DMS53 (cell line): Measurements from ENCODE around the gene CLIP2.
"Not testable (repeated sequence)": the region's sequence is repeated elsewhere in the genome, so short reads cannot be mapped to it uniquely, and the experiment has no call there.

Experiments
- DNase-seq: peaks from one replicate; lab custom pipeline; 2025; lab: John Stamatoyannopoulos, UW

CLIP2 gene

DNA sequence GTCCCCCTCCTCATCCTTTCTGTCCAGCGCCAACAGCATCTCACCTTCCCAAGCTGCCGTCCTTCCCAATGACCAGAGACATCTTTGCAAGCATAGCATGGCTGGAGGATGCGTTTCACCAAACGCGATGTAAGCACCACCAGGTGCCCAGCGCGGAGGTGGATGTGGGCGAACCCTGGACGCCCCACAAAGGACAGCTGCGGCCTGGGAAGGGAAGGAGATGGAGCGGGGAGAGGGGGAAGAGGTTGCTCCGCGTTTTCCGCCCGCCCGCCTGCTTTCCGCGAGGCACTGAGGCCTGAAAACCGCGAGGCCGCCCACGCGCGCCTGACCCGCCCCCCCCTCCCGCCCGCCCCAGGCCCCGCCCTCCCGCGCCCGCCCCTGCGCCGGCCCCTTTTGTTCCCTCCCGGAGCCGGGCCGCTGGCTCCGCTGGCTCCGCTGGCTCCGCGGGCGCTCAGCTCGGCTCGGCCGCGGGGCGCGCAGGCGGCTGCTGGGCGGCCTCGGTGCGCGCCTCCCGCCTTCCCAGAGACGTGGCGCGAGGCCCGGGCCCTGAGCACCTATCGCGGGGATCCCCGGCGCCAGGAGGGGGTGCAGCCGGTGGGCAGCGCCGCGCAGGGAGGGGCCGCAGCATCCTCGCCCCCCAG lies at the start of gene CLIP2:
Gene CLIP2 (plus strand): TSS at position 390 of the 641 bp plus-strand sequence. CDS start 28,140 bp downstream, outside the sequence.
- peak; percentile 95 for DNase-seq

DNA sequence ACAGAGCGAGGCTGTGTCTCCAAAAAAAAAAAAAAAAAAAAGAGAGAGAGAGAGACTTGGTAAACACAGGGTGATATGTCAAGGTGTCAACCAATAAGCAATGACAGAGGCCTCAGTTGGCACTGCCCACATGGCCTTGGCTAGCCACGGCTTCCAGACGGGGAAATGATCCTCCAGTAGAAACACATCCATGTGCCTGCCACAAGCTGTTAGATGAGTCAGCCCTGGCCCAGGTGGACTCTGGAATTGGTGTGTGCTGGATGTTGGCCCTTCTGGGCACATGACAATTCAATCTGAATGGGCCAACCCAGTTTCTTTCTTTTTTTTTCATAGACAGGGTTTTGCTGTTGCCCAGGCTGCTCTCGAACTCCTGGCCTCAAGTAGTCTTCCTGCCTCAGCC lies 48.7 kb upstream of the CLIP2 start:
- no peak for DNase-seq

DNA sequence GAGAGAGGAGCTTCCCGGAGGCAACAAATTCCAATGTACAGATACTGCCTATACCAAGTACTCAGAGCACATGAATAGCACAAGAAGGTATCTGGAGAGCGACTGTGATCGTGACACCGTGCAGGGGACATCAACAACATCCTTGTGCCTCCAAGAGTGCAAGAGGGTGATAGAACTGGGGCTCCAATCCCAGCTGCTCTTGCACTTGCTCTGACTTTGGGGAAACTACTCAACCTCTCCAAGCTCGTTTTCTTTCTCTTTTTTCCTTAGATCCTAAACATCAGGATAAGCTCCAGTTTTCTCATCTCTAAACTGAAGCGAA lies 47.1 kb upstream of the CLIP2 start:
- DNase-seq, result no peak

DNA sequence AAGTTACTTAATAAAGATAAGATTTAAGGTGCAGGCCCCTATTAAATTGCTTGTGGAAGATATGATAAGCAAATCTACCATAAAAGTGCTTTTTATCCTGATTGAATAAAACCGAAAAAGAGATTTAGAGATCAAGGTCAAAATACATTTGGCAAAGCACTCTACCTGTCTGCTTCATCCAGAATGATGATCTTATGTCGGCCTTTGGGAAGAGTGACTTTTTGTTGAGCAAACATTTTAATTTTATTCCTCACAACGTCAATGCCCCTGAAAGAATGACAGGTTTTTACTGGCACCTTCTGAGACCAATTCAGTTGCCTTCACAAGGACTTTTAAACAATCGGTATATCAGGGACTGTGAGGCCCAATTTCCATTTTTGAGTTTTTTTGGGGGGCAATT lies 42.7 kb upstream of the CLIP2 start:
- DNase-seq, result no peak

DNA sequence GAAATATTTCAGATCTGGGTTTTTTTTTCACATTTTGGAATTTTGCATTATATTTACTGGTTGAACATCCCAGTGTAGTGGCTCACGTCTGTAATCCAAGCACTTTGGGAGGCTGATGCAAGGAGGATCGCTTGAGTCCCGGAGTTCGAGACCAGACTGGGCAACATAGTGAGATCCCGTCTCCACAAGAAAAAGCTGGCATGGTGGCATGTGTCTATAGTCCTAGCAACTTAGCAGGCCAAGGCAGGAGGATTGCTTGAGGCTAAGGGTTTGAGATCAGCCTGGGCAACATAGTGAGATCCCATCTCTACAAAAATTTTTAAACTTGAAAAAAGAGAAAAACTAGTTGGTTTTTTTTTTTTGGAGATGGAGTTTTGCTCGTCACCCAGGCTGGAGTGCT lies 41.1 kb upstream of the CLIP2 start:
- no peak for DNase-seq

DNA sequence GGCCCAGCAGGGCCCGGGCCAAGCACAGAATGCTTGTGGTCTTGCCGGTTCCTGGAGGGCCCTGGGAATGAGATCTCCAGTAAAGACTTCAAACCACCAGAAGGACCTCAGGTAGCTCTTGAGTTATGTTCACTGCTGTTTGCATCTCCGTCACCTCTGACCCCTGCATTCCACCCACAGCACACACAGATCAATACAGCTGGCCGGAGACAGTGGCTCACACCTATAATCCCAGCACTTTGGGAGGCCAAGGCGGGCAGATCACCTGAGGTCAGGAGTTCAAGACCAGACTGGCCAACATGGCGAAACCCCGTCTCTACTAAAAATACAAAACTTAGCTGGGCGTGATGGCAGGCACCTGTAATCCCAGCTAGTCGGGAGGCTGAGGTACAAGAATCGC lies 40.1 kb upstream of the CLIP2 start:
- not testable (repeated sequence) for DNase-seq

DNA sequence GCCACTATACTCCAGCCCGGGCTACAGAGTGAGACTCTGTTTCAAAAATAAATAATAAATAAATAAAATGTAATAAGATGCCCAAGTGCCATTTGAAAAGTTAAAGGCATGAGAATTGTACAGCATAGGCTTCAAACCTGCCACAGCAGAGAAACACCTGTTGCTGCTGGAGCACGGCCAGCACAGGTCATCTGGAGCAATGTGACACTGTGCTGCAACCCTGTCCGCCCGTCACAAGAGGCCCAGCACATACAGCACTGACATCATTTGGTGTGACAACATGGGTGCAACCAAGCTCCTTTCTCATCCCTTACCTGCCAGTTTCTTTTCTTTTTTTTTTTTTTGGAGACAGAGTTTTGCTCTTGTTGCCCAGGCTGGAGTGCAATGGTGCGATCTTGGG lies 36.3 kb upstream of the CLIP2 start:
- peak; percentile 90 for DNase-seq

DNA sequence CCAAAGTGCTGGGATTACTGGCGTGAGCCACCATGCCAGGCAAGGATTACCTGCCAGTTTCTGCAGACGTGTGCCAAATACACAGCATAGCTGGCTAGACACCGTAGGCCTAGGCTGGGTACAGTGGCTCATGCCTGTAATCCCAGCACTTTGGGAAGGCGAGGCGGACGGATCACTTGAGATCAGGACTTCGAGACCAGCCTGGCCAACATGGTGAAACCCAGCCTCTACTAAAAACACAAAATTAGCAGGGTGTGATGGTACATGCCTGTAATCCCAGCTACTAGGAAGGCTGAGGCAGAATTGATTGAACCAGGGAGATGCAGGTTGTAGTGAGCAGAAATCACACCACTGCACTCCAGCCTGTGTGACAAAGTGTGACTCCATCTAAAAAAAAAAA lies 35.9 kb upstream of the CLIP2 start:
- peak; percentile 53 for DNase-seq

DNA sequence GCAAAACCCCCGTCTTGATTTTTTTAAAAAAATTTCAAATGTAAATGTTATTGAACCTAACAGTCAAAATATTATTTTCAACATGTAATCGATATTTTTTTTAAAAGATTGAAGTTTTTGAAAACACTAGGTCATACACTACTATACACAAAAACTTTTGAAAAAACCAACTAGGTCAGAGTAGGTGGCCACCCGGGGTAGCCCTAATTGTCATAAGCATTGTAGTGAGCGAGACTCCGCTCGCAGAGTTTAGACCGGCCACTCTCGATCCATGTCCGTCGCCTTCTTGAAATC lies 35.4 kb upstream of the CLIP2 start:
- peak; percentile 66 for DNase-seq

DNA sequence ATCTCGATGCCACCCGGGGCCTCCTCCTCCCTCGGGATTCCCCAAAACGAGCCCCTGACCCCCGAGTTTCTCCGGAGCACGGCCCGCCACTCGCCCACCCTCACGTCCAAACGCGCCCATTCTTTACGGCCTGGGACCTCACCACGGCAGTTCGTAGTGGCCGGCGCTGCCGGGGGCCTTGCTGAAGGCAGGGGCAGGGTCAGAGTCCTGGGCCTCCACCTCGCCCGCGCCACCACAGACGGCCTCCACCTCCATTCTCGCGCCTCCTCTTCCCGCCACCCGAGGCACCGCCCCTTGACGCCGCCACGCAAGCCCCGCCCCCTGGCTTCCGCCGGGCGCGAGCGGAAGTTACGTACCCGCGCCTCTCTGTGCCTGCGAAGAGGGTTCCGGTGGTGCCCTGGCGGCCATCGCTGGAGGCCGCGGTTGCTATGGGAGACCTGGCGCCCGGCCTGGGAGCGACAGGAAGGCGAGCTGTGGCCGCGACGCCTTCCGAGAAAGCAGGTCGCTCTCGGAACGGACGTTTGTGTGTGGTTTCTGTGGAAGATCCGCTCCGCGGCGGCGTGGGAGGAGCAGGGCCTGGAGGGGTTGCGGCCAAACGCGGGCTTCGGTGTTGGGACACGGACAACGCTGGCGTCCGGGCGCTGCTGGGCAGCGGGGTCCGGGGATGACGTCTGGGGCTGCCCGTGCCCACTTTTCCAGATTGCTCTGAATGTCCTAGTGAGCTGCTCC lies 34.9 kb upstream of the CLIP2 start, which contains the start of gene RFC2:
Gene RFC2 (minus strand): TSS at position 271 of the 729 bp plus-strand sequence. CDS start 16 bp downstream, at position 255.
- peak; percentile 99 for DNase-seq

DNA sequence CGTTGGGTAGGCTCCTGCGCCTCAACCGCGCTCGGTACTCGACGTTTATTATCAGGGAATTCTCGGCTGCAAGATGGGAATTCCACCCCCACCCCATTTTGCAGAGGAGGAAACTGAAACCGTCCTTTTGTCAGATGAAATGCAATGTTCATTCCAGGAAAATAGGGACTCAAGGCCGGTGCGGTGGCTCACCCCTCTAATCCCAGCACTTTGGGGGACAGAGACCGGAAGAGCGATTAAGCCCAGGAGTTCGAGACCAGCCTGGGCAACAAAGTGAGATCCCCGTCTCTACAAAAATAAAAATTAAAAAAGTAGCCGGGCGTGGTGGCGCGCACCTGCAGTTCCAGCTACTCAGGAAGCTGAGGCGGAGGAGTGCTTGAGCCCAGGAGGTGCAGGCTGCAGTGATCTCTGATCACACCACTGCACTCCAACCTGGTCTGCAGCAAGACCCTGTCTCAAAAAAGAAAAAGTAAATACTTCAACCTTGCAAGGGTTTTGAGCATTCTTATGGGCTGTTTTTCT lies 34.3 kb upstream of the CLIP2 start:
- DNase-seq, result peak; percentile 70

DNA sequence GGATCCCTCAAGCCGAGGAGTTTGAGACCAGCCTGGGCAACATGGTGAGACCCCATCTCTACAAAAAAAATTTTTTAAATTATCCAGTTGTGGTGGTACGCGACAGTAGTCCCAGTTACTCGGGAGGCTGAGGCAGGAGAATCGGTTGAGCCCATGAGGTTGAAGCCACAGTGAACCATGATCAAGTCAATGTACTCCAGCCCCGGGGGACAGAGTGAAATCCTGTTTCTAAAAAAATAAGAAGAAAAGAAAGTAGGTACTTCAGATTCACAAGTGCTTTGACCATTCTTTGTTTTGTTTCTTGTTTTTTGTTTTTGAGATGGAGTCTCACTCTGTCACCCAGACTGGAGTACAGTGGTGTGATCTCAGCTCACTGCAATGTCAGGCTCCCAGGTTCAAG lies 33.7 kb upstream of the CLIP2 start:
- not testable (repeated sequence) for DNase-seq

DNA sequence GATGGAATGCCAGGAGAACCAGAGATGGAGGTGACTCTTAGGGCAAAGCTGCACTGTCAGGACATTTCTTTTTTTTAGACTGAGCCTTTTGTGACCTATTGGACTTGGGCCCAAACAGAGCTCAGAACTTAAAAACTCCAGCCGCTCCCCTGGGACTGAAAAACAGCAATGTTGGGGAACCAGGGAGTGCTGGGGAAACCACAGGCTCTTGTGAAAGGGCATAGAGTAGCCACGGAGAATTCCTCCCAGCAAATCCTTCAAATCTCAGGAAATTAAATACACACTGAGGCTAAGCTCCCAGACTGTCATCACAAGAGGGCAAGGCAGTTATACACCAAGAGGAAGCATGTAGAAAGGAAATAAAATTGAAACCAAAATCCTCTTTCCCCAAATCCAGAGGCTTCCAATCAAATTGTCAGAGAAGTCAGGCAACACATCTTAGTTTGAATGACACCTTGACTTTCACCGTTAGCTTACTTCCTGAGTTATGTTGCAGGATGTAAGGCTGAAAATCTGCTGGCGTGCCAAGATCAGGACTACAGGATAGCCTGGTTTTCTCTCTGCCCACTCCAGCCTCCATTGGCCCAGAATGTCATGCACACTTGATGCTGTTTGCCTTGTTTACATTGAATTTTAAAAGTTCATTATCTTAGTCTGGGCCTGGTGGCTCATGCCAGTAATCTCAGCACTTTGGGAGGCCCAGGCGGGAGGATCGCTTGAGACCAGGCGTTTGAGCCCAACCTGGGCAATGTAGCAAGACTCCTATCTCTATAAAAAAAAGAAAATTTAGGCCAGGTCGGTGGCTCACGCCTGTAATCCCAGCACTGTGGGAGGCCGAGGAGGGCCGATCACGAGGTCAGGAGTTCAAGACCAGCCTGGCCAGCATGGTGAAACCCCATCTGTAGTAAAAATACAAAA lies 32.5 kb upstream of the CLIP2 start:
- DNase-seq, result no peak

DNA sequence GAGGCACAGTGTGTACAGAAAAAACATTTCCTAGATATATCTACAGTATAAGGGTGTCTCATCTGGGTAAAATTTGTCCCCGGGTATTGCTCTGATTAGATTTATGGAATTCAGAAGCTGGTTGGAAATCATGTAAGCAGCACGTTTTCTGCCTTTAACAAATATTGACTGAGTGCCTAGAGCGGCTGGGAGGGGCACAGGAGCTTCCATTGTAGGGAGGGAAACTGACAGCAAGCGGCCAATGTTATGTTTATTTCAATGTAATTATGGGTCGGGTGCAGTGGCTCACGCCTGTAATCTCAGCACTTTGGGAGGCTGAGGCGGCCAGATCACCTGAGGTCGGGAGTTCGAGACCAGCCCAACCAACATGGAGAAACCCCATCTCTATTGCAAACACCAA lies 30.6 kb upstream of the CLIP2 start:
- peak; percentile 50 for DNase-seq

DNA sequence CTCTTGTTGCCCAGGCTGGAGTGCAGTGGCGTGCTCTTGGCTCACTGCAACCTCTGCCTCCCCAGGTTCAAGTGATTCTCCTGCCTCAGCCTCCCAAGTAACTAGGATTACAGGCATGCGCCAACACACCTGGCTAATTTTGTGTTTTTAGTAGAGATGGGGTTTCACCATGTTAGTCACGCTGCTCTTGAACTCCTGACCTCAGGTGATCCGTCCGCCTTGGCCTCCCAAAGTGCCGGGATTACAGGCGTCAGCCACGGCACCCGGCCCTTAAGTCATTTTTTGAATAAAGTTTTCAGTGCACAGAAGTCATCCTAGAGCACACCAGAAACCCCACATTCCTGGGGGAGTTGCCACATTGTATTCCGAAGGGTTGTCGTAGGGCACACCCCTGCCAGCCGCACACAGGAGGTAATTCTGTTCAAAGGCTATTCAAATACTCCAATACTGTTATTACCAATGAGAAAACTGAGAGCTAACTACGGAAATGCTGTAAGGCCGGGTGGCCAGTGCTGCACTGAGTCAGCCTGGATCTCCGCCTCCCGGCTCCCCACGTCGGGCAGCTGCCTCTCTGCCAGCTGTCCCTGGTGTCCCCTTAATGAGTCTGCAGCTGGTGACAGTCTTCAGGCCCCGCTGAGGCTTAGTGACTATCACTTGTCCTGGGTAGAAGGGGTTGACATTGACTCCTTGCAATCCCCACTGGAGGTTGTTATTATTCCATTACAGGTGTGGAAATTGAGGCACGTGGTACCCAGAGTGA lies 26.4 kb upstream of the CLIP2 start:
- peak; percentile 59 for DNase-seq

DNA sequence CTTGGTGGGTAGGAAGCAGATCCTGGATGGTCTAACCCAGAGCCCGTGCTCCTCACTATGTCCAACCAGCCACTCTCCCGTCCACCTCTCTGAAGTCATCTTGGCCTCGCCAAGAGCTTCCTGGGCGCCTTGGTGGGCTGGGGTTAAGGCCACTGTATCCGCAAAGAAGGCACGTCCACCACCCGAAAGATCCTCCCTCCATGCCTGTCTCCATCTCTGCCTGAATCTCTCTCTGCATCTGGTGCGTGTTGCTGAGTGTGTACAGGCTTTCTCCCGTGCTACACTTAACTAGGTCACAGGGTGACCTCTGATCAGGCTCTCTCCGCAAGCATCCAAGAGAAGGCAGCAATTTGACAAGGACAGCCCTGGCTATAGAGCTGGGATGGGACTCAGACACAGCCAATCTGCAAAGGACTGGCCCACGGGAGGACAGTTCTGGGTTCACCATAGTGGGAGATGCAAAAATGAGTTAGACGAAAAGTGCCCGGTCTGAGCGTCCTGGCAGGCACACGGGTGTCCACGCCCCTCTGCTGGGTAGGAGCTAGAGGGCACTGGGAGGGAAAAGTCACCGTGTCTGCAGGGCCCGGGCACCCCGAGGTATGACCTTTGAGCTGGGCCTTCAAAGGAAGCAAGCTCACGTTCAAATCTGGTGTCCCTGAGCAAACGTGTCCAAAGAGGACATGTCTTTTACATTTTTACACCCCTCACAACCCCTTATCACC lies 25.6 kb upstream of the CLIP2 start:
- DNase-seq, result peak; percentile 29

DNA sequence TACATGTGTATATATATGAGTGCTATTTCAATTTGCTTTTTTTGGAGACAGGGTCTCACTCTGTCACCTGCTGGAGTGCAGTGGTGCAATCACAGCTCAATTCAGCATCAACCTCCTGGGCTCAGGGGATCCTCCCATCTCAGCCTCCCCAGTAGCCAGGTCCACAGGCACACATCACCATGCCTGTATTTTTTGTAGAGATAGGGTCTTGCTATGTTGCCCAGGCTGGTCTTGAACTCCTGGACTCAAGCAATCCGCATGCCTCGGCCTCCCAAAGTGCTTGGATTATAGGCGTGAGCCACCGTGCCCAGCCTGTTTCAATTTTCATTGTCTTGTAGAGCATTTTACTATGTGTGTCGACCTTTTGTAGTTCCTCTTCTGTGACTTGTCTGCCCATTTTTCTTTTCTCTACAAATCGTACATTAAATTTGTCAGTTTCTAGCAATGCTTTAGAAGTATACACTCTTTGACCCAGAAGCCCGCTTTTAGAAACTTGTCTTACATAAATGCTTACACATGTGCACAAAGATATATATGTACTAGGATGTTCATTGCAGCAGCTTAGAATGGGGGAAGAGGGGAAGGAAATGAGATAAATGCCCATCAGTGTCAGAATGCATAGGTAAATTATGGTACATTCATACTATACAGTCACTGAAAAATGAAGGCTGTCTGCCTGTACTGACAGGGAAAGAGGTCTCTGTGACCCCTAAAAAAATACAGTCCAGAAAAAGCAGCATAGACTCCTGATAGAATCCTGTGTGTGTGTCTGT lies 22.8 kb upstream of the CLIP2 start:
- DNase-seq, result no peak

DNA sequence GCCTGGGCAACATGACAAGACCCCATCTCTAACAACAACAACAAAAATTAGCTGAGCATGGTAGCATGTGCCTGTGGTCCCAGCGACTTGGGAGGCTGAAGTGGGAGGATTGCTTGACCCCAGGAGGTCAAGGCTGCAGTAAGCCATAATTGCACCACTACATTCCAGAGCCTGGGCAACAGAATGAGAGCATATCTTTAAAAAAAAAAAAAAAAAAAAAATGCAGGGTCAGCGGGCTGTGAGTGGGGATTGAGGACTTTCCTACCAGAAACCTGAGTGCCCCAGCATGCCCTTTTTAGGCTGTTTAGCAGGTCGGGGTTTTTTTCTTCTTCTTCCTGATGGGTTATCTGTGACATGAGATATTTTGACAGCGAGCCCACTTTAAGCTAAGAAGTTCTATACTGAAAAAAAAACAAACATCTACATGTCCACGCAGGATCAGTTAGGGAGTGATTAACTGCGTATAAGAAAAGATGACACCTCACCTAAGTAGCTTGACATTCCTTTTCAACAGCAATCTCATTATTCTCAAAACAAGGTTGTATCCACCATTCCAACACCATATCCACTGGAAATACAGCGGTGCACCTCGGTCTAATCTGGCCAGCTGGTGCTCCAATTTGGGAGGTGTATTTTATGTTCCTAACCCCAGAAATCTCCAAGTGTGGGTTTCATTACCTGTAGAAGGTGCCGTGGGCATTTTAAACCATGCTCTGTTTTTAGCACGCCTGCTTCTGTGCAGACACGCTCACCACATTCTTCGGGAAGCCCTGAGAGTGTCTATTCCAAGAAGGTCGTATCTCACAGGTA lies 21.2 kb upstream of the CLIP2 start:
- no peak for DNase-seq

DNA sequence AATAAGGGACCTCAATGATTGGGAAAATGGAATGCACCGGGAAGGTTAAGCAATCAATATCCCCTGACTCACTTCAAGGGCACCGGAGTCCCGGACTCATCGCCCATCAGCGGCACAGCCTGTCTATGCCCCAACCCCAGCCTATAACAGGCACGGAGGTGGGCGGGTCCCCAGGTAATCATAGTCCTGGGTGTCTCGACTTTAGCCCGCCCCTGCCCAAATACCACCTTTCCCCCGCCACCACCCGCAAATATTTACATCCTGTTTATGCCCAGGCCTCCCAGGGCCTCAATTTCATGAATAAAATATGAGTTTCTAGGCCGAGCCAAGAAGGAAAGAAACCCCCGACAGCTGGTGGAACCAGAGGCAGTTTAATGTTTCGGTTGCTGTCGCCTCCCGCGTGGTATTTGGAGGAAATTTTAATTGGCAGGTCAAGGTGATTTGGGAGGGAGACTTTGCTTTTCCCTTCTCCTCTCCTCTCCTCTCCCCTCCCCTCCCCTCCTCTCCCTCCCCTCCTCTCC lies 19.4 kb upstream of the CLIP2 start:
- peak; percentile 92 for DNase-seq
